GM19025 (cell line): Measurements from ENCODE around the gene LIMA1.
"Not testable (repeated sequence)": the region's sequence is repeated elsewhere in the genome, so short reads cannot be mapped to it uniquely, and the experiment has no call there.

ENCODE experiments used
- ATAC-seq: cut with Tn5 transposase; IDR thresholded peaks from one replicate; pipeline ENCODE4 v1.9.1; 2021; ENCODE audit warnings: mild to moderate bottlenecking, low read depth, moderate library complexity; ENCODE audit not compliant: unreplicated experiment

Gene LIMA1

DNA sequence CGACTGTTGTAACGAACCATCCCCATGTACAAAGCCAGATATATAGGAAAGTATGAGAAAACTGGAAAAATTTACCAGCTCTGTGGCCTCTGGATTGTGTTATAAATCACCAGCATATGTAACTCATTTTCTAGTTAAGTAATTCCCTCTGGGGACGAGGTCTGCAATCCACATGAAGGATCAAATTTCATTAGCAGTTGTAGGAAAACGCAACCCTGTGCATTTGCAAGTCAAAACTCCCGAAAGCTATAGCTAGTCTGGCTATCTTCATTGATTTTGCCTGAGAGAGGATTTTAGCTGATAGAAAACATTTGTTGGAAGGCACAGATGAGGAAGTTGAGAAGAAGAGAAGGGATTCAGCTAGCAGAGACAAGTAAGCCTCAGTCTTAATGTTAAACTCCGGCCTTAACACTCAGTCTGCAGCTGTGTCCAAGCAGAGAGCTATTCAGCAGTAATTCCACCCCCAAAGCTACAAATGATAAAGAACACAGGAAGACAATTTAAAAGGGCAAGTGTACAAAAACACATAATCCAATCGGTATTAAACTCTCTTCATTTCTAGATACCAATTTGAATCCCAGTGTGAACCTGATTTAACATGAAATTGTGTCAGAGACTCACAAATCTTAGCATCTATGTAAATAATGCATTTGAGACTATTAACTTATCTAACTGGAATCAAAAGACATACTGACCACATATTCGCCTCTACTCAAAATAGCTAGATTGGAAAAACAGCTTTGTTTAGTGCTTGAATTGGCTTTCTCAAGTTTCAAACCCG is 61.9 kb downstream of the LIMA1 start:
- no peak for ATAC-seq

DNA sequence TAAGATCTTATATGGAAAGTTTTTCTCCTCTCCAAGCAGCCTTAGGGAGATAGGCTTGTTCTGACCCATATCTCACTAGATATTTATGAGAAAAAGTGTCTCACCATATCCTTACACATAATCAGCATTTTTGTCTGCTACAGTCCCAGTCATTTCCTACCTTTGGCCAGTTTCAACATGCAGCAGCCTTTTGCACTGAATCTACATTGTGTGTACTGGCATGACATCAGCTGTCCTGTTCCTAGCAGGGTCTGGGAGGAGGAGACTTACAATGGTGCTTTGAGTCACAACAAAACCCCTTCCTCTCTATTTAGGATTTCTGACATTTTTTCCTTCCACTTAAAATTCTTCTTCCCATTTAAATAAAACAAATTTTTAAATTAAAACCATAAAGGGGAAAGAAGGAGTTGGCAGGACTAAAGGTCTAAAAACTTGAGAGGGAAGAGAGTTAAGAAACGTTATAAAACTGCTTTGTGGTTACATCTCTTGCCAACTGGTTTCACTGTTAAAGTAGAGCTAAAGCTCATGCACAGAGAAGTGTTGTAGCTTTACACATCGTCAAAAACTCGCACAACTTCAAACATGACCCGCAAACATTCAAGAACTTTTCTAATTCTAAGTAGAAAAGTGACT is 62.8 kb downstream of the LIMA1 start:
- ATAC-seq, result no peak

DNA sequence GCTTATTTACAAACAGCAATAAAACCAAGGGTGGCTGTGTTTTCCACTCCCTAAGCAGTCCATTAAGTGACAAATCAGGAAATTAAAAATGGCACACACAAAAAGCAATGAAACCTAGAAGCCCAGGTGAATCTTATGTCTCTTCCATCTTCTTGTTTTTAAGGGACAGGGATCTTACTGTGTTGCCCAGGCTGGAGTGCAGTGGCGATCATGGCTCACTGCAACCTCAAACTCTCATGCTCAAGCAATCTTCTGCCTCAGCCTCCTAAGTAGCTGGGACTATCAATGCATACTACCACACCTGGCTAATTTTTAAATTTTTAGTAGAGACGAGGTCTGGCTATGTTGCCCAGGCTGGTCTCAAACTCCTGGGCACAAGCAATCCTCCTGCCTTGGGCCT is 63.8 kb downstream of the LIMA1 start:
- no peak for ATAC-seq

DNA sequence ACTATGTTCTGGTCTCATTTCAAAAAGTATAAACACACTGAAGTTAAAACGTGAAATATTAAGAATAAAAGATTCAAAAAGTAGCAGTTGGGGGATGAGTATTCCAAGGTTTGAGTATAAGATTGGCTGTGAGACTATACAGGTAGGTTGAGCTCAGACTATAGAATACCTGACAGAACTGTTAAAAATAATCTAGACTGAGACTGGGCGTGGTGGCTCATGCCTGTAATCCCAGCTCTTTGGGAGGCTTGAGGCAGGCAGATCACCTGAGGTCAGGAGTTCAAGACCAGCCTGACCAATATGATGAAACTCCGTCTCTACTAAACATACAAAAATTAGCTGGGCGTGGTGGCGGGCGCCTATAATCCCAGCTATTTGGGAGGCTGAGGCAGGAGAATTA is 64.3 kb downstream of the LIMA1 start:
- ATAC-seq, result not testable (repeated sequence)

DNA sequence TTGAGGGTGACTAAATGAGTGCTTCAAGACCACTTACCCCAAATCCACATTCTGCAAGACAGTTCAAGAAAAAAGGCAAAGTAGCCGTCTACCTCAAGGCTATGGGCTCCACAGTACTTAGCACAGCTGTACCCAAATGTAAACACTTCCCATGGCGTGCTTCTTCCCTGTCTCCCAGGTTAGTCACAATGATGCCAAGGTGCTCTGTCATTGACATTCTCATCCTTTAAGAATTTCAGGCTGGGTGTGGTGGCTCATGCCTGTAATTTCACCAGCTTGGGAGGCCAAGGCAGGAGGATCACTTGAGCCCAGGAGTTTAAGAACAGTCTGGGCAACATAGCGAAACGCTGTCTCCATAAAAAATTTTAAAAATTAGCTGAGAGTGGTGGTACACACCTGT is 64.9 kb downstream of the LIMA1 start:
- no peak for ATAC-seq

DNA sequence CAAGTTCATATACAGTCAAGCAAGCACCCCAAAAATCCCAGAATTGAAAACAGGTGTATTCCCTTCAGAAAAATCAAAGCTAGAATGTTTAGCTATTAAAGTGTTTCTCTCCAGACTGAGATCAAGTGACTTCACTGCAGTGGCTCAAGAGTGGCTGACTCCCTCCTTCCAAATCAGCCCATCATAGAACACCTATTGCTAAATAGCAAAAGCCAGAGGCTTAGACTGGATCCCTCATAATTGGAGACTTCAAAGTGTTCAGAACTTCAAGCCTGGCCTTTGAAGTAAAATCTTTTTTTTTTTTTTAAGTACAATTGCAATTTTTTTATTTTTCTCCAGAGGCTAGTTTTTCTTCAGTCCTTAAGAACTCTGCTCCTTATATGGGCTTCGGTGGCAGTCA is 66.1 kb downstream of the LIMA1 start:
- no peak for ATAC-seq

DNA sequence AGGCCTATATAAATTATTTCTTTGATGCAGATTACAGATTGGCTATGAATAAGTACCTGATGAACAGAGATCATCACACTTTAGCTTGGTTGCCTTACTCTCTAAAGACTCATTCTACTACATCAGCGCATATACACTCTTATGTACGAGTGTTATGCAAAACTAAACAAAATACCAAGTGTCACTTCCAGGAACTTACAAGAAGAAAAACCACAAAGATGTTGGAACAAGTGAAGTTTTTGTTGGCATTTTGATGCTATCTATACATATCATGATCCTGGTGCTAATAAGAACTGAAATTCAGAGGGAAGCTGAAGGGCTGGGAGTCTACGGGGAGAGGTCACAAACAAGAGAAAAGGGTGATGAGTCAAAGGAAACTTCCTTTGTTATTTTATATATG is 68.3 kb downstream of the LIMA1 start:
- ATAC-seq, result no peak

DNA sequence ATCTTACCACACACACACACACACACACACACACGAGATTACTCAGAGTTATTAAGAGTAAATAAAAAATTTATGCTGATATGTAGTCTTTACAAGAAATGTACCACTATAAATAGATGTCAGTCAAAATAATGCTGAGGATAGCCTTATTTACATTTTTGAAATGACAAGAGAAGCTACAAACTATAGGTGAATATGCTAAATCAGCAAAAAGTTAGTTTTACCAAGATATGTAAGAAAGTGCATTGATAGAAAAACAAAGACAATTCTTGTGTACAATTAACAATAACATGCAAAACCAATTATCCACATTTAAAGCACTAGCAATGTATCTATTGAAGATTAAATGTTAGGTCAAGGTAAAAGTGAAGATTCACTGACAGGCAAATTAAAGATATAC is 69.3 kb downstream of the LIMA1 start:
- ATAC-seq, result no peak

DNA sequence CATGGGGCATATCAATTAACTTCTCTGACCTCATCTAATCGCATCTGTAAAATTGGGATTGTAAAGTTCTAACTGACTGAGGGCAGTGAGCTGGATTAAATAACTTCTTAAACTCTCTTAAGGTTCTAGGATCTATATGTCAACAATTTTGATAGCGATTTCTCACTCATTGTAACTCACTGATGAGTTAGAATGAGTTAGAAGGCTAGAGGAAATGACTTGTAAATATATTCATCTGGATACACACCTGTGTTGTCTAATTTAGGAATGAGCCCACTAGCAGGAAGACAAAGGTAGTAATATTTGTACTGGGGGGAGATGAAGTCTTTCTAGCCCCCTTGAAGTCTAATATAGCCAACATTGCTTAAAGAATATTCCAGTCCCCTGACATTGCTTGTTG is 69.9 kb downstream of the LIMA1 start:
- ATAC-seq, result no peak

DNA sequence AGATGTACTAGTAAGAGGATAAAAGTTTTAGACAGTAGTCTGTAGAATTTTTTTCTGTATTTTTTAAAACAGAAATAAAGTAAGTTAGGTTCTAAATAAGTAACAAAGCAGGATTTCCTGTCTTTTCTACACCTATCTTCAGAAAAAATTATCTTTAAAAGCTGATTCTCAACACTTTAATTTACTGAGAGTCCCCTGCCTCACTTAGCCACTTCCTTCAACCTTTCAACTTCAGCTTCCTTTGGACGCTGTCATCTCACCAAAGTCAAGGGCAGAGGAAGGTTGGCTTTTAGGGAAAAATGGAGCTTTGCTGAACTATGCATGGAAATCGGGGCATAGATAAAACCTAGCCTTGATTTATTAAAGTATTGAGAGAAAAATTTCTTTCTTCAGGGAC is 71.3 kb downstream of the LIMA1 start:
- ATAC-seq, result no peak

DNA sequence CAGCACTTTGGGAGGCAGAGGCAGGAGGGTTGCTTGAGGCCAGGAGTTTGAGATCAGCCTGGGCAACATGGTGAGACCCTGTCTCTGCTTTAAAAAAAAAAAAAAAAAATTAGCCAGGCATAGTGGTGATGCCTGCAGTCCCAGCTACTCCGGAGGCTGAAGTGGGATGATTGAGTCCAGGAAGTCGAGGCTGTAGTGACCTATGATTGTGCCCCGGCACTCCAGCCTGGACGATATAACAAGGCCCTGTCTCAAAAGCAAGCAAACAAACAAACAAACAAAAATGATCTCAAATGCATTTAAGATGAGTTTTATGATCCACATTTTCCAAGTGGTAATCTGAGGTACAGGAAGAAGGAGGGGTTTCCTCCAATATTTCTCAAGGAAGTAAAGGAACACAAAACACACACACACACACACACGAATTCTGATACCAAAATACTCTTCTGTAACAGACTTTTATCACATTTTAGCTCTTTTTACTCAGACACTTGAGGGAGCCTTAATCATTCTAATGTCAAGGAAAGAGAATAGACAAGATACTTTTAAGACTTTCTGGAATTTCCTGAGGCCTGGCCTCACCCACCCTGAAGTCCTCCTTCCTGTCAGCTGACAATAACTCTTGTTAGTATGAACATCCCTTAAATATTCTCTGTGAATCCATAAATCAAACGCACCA is 71.8 kb downstream of the LIMA1 start:
- ATAC-seq, result no peak

DNA sequence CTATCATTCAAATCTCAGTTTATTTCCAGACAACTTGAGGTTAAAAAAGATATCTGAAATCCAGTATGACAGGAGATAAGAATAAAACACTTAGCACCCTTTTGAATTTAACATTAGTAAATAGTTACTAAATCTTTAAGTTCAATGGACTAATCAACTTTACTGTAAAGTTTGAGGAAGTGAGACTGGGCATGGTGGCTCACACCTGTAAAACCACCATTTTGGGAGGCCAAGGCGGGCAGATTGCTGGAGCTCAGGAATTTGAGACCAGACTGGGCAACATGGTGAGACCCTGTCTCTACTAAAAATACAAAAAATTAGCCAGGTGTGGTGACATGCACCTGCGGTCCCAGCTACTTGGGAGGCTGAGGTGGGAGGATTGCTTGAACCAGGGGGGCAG is 75.9 kb downstream of the LIMA1 start:
- ATAC-seq, result no peak

DNA sequence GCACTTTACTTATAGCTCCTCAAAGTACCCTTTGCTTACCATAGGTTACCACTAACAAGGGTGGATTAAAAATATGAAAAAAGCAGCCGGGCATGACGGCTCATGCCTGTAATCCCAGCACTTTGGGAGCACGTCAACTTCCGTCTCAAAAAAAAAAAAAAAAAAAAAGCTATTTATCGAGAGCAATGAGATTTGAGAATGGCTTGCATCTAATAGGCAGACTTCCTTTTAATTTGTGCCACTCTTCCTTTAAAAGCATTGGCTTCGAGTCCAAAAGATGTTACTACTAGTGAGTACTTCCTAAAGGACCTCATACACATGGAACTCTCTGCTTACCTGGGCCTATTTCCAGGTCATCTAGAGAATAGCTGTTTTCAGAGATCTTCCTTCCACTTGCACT is 77.7 kb downstream of the LIMA1 start:
- no peak for ATAC-seq

DNA sequence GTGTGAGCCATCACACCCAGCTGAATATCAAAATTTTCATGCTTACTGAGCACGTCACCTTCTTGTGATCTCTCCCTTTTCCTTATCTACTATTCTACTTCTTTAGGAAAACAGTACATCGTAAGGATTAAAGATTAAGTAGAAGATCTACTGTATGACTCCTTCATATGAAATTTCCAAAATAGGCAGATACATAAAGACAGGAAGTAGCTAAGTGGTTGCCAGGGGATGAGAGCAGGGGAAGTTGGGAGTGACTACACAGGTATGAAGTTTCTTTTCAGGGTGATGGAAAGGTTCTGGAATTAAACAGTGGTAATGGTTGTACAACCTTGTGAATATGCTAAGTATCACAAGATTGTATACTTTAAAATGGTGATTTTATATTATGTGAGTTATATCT is 79.6 kb downstream of the LIMA1 start:
- no peak for ATAC-seq

DNA sequence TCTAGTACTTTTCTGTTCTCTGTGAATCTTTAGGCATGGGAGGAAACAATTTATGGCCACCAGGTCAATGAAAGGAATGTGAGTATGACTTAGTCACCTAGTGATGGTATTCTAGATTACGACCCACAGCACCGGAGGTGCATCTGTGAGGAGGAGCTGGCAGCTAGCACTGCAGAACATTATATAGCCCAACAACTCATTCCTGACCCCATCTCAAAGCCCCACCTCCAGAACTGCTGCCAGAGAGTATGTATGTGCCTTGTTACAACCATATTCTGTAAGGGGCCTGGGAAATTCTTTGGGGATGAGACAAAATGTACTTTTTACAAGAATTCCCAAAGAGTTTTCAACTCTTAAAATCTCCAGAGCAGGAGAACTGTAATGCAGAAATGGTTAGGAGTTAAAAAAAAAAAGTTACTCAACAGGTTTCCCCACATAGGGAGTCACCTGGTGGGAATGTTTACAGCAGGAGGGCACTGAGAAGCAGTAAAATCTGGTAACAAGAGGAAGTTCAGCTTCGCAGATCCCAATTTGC is 81.3 kb downstream of the LIMA1 start:
- ATAC-seq, result no peak

DNA sequence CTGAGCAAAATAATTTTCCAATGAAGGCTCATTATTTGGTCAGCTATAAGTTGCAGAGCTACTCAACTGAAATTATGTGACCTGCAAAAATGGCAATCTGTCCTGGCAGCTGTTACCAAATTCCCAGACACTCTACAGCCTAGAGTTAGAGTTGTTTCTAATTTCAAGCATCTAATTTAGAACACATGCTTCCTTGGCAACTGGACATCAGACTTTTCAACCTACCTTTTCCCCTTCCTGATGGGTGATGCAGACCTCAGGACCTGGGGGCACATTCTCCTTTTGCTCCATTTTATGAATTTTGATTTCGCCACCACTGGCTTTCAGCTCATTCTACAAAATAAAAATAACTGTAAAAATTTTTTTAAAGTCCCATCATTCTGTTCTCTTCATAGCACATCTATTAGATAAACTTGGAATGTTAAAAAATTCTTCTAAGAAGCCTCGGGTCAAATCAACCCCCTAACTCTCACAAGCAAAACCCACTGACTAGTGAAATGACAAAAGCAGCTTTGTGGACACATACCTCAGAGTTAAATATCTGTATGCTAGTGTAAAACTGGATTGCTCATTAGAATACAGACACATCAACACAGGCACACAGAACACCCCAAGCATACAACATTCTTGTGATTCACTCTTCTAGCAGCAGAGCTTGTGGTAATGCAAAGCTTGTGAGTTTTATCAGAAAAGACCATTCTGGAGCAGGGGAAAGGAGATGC is 82.6 kb downstream of the LIMA1 start:
- no peak for ATAC-seq

DNA sequence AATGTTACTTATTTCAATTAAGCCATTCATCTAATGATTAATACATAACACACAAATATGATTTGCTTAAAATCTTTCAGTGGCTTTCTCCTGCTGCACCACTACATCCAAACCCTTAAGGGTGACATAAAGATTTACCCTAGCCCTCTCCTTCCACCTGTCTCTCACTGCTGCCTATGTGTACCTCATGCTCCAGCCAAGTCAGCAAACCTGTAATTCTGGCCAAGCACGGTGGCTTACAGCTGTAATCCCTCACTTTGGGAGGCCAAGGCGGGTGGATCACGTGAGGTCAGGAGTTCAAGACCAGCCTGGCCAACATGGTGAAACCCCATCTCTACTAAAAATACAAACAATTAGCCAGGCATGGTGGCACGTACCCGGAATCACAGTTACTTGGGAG is 84.5 kb downstream of the LIMA1 start:
- ATAC-seq, result no peak

DNA sequence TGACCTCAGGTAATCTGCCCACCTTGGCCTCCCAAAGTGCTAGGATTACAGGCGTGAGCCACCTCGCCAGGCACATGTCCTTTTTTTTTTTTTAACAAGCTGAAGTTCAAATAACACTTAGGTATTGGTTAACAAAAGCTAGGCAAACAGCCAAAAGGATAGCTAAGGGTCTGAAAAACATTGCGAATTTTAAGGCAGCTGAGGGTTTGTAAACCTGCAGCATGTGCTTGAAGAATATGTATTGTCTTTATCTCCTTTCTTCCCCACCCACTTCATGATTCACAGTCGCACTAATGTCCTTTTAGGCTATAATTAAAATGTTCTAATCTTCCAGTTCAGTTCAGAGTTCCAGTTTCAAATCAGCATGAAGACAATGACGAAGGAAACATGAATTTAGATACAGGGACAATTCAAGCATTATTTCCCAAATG is 86.0 kb downstream of the LIMA1 start:
- no peak for ATAC-seq

DNA sequence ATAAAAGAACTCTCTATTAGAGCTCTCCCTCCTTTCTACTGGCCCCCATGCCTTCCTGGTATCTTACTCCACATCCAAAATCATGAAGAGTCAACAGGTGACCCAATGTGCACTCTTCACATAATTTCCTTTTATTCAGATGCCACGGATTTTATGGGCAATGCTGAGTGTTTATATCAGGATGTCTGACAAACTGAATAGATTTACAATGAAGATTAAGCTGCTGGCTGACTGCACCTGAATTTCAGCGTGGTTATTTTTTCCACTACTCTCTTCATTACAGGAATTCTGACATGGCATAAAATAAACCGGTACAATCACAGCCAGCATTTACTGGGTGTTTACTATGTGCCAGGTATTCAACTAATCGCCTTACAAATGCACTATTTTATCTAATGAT is 86.8 kb downstream of the LIMA1 start:
- no peak for ATAC-seq

DNA sequence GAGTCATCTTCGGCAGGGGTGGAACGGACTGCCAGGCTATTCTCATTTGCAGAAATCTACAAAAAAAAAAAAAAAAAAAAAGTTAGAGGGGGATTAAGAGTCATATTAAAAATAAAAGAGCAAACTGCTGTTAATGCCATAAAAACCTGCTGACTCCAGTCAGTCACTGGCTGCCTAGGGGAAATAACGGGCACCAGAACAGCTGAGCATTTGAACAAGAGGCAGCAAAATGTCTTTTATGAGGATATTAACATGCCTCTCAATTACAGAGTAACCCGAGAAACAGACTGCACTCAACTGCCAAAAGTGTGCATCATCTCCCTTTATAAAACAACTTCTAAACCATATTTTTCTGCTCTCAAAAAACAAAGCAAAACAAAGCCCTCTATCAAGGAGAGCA is 87.5 kb downstream of the LIMA1 start:
- no peak for ATAC-seq

DNA sequence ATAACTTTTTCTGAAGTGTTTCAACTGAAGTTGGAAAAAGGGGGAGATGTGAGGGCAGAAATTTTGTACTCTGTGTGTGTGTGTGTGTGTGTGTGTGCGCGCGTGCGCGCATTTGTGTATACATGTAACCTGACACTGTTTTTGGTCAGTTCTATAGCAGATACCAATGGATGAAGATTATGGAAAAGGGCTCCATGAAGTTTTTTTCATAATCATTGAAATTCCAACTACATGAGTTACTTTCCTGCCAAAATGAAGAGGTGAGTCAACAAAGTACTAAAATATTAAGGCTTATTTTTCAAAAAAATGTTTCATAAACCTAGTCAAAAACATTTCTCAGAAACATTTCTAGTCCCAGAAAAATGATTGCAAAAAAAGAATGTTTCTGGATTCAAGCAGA is 90.4 kb downstream of the LIMA1 start:
- no peak for ATAC-seq
